Measurements from ENCODE around the gene SPART. TPM values are rescaled to one million over a fixed set of nuclear protein-coding genes. Genes with fewer than 3 reads are reported as not detected.
A peak's percentile ranks its signal among the peaks of the same experiment; 100 is the strongest.
"Not testable (repeated sequence)": the region's sequence is repeated elsewhere in the genome, so short reads cannot be mapped to it uniquely, and the experiment has no call there.

SPART gene
- total and polyA plus RNA-seq, 9 donors: 51.7 to 78.7 (median 71.3) TPM

DNA sequence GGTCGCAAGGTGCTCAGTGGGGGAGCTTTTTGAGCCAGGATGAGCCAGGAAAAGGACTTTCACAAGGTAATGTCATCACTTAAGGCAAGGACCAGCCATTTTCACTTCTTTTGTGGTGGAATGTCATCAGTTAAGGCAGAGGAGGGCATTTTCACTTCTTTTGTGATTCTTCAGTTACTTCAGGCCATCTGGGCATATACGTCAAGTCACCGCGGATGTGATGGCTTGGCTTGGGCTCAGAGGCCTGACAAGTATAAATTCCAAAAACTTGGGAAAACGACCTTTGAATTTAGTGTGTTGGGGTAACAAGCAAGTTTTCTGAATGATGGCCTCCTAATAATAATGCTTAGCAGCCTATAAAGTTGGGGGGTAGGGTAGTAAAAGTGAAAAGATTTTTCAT is 21.3 kb downstream of the SPART start:
- not testable (repeated sequence) for DNase-seq; H3K27ac ChIP-seq (ENCODE audit: low read length); H3K9me3 ChIP-seq (replicated peaks; ENCODE audit: control insufficient read depth, low read depth, low read length); H3K4me3 ChIP-seq (ENCODE audit: low read length); H3K4me1 ChIP-seq (ENCODE audit: control insufficient read depth, insufficient read depth, low read length); H3K27me3 ChIP-seq (ENCODE audit: control insufficient read depth, insufficient read depth, low read length)
- WGBS (ENCODE audit: insufficient coverage): 74% methylated on average over 3 of the region's 5 CpGs
- peaks cover 27% of the 10 kb centered on the region for H3K36me3 ChIP-seq (ENCODE audit: control insufficient read depth, insufficient read depth, low read length)

DNA sequence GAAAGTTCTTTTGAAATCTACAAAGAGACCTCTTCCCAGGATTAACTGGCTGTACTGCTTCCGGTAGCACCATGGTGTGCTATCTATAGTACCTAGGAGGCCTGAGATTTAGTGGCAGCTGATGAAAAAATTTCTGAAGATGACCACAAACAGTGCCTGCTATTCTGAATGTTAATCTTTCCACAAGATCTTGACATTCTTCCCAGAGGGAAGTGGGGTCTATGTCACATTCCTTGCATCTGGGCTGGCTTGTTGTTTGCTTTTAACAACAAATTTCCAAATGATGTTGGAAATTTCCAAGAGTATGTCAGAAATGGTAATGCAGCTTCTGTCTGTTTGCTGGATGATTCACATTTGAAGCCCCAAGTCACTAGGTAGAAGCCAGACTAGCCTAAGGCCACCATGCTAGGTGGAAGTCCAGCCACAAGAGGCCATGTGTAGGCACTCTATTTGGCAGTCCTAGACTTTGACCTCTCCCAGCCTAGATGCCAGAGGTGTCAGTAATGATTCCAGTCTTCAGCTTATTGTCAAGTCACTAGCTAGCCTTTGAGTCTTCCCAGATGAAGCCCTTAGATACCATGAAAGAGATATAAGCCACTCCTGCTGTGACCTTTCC is 22.1 kb downstream of the SPART start:
- Histone ChIP-seq H3K4me1 (ENCODE audit: control insufficient read depth, insufficient read depth, low read length) (no peaks in the 10 kb centered on the region), H3K27me3 (ENCODE audit: control insufficient read depth, insufficient read depth, low read length) (no peaks in the 10 kb centered on the region), H3K9me3 (replicated peaks; ENCODE audit: control insufficient read depth, low read depth, low read length) (no peaks in the 10 kb centered on the region), H3K36me3 (ENCODE audit: control insufficient read depth, insufficient read depth, low read length) (peaks cover 27% of the 10 kb centered on the region), H3K27ac (ENCODE audit: low read length) (no peak overlapping the region), H3K4me3 (ENCODE audit: low read length) (no peak overlapping the region)
- DNase-seq: no peak
- no CpG with 5 or more reads among the region's 1 CpG for WGBS (ENCODE audit: insufficient coverage)

DNA sequence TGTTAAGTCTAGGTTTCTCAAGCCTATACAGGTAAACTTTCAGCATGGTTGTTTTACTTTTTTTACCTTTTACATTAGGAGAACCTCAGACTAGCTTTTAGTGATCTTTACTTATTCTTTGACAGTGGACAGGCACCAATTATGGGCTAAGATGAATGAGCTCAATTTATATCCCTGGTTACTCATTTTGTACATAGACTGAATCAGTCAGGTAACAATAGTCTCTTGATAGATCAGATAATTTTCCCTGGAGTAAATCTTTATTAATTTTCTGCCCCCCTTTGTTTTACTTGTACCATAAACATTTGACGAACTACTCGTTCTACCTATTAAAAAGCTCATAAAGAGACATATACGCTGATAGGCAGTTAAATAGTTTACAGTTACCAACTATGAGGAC is 22.8 kb downstream of the SPART start:
- Histone ChIP-seq H3K4me1 (ENCODE audit: control insufficient read depth, insufficient read depth, low read length) (no peaks in the 10 kb centered on the region), H3K27ac (ENCODE audit: low read length) (no peak overlapping the region), H3K9me3 (replicated peaks; ENCODE audit: control insufficient read depth, low read depth, low read length) (no peaks in the 10 kb centered on the region), H3K4me3 (ENCODE audit: low read length) (no peak overlapping the region), H3K36me3 (ENCODE audit: control insufficient read depth, insufficient read depth, low read length) (peaks cover 24% of the 10 kb centered on the region), H3K27me3 (ENCODE audit: control insufficient read depth, insufficient read depth, low read length) (no peaks in the 10 kb centered on the region)
- DNase-seq: no peak
- WGBS (ENCODE audit: insufficient coverage): no CpG with 5 or more reads among the region's 3 CpGs

DNA sequence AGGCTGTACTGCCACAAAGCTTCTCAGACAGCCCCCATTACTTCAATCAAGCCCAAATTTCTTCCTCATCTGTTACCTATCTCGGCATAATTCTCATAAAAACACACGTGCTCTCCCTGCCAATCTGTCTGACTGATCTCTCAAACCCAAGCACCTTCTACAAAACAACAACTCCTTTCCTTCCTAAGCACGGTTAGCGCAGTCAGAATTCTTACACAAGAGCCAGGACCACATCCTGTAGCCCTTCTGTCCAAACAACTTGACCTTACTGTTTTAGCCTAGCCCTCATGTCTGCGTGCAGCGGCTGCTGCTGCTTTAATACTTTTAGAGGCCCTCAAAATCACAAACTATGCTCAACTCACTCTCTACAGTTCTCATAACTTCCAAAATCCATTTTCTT is 26.4 kb downstream of the SPART start:
- not testable (repeated sequence) for H3K27me3 ChIP-seq (ENCODE audit: control insufficient read depth, insufficient read depth, low read length); H3K4me3 ChIP-seq (ENCODE audit: low read length); DNase-seq; H3K4me1 ChIP-seq (ENCODE audit: control insufficient read depth, insufficient read depth, low read length); H3K9me3 ChIP-seq (replicated peaks; ENCODE audit: control insufficient read depth, low read depth, low read length); H3K27ac ChIP-seq (ENCODE audit: low read length)
- 45% methylated on average over 6 of the region's 6 CpGs for WGBS (ENCODE audit: insufficient coverage)
- H3K36me3 ChIP-seq (ENCODE audit: control insufficient read depth, insufficient read depth, low read length): peaks cover 24% of the 10 kb centered on the region

DNA sequence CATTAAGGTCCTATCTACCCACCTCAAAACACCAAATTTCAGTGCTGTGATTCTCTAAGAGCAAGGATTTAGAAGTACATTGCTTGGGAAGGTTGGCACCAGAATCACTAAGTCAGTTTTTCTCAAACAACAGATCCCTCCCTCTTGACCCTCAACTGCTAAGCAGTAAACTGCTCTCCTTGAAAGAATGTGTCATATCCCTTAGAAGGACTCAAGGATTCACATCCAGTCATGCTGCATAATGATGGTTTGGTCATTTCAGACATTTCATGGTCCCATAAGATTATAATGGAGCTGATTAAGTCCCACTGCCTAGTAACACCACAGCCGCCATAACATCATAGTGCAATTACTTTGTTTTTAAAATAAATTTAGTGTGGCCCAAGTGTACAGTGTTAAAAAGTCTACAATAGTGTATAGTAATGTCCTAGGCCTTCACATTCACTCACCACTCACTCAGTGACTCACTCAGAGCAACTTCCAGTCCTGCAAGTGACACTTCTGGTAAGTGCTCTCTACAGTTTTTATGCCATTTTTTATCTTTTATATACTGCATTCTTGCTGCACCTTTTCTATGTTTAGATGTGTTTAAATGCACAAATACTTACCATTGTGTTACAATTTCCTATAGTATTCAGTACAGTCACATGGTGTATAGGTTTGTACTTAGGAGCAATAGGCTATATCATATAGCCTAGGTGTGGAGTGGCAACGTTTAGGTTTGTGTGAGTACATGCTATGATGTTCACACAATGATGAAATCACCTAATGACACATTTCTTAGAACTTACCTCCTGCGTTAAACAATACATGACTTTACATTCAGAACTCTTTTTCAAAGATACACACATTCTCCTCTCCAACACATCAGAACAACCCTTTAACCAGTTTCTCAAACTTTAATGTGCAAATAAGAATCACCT is 32.9 kb downstream of the SPART start:
- Histone ChIP-seq H3K4me3 (ENCODE audit: low read length) (no peak overlapping the region), H3K27me3 (ENCODE audit: control insufficient read depth, insufficient read depth, low read length) (no peaks in the 10 kb centered on the region), H3K27ac (ENCODE audit: low read length) (no peak overlapping the region), H3K9me3 (replicated peaks; ENCODE audit: control insufficient read depth, low read depth, low read length) (no peaks in the 10 kb centered on the region), H3K36me3 (ENCODE audit: control insufficient read depth, insufficient read depth, low read length) (peaks cover 38% of the 10 kb centered on the region), H3K4me1 (ENCODE audit: control insufficient read depth, insufficient read depth, low read length) (no peaks in the 10 kb centered on the region)
- no peak for DNase-seq
- WGBS (ENCODE audit: insufficient coverage): no CpG with 5 or more reads among the region's 3 CpGs

DNA sequence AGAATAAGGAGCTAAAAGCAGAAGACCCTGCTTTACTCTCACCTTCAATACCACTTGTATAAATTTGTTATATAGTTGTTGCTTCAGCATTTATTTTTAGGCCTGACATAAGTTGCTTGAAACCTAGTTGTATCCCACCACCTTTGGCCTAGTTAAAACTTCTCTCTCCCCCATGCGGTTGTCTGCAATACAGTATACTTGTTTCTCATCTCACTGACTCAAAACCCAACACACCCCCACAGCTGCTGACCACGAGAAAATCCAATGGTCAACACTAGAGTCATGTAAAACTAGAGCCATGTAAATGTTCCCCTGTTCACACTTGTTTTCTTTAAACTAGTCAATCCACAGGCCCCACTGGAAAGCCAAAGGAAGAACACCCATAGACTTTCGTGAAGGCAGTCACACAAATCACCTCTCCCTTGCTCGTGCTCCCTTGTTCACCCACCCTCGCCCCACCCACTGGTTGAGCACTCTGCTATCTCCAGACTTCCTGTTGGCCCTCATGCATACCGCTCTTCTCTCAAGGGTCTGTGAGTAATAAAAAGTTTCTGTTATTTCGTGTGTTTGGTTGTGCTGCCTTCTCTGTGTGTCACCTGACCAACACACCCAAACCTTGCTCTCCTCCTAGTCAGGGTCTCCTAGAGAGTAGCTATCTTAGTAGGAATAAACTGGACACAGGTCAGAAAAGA is 35.6 kb downstream of the SPART start:
- Histone ChIP-seq H3K27me3 (ENCODE audit: control insufficient read depth, insufficient read depth, low read length) (no peaks in the 10 kb centered on the region), H3K4me1 (ENCODE audit: control insufficient read depth, insufficient read depth, low read length) (no peaks in the 10 kb centered on the region), H3K27ac (ENCODE audit: low read length) (no peak overlapping the region), H3K36me3 (ENCODE audit: control insufficient read depth, insufficient read depth, low read length) (peaks cover 38% of the 10 kb centered on the region), H3K9me3 (replicated peaks; ENCODE audit: control insufficient read depth, low read depth, low read length) (no peaks in the 10 kb centered on the region), H3K4me3 (ENCODE audit: low read length) (no peak overlapping the region)
- DNase-seq: no peak
- WGBS (ENCODE audit: insufficient coverage): 94% methylated on average over 2 of the region's 7 CpGs

DNA sequence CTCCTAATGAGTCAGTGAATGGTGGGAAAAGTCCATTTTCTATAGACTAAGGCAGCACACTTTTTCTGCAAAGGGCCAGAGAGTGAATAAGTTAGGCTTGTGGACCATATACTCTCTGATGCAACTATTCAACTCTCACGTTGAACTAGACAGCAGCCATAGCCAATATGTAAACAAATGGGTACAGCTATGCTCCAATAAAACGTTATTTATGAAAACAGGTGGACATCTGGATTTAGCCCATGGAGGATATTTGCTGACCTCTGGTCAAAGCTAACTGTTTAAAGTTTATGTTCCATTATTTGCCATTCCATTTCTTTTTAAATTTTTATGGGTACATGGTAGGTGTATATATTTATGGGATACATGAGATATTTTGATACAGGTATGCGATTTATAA is 43.9 kb downstream of the SPART start:
- Histone ChIP-seq H3K4me1 (ENCODE audit: control insufficient read depth, insufficient read depth, low read length) (peaks cover 9% of the 10 kb centered on the region), H3K4me3 (ENCODE audit: low read length) (no peak overlapping the region), H3K27me3 (ENCODE audit: control insufficient read depth, insufficient read depth, low read length) (peaks cover 4% of the 10 kb centered on the region), H3K9me3 (replicated peaks; ENCODE audit: control insufficient read depth, low read depth, low read length) (no peaks in the 10 kb centered on the region), H3K27ac (ENCODE audit: low read length) (no peak overlapping the region), H3K36me3 (ENCODE audit: control insufficient read depth, insufficient read depth, low read length) (peaks cover 2% of the 10 kb centered on the region)
- no peak for DNase-seq
- no CpG with 5 or more reads among the region's 3 CpGs for WGBS (ENCODE audit: insufficient coverage)

DNA sequence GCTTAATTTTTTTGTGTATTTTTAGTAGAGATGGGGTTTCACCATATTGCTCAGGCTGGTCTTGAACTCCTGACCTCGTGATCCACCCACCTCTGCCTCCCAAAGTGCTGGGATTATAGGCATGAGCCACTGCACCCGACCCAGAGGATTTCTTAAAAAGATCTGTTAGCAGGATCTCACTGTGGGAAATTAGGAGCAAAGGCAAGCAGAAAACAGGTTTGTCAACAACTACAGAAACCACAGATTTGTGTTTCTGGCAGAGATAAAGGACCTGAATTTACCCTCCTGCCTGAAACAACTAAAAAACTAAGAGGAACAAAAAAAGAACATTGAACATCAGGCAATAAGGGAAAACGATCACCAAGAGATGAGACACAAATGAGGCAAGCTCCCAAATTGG is 46.7 kb downstream of the SPART start:
- not testable (repeated sequence) for H3K27ac ChIP-seq (ENCODE audit: low read length); H3K9me3 ChIP-seq (replicated peaks; ENCODE audit: control insufficient read depth, low read depth, low read length); DNase-seq; H3K4me3 ChIP-seq (ENCODE audit: low read length); H3K27me3 ChIP-seq (ENCODE audit: control insufficient read depth, insufficient read depth, low read length); H3K36me3 ChIP-seq (ENCODE audit: control insufficient read depth, insufficient read depth, low read length)
- WGBS (ENCODE audit: insufficient coverage): 59% methylated on average over 2 of the region's 3 CpGs
- H3K4me1 ChIP-seq (ENCODE audit: control insufficient read depth, insufficient read depth, low read length): peaks cover 10% of the 10 kb centered on the region

DNA sequence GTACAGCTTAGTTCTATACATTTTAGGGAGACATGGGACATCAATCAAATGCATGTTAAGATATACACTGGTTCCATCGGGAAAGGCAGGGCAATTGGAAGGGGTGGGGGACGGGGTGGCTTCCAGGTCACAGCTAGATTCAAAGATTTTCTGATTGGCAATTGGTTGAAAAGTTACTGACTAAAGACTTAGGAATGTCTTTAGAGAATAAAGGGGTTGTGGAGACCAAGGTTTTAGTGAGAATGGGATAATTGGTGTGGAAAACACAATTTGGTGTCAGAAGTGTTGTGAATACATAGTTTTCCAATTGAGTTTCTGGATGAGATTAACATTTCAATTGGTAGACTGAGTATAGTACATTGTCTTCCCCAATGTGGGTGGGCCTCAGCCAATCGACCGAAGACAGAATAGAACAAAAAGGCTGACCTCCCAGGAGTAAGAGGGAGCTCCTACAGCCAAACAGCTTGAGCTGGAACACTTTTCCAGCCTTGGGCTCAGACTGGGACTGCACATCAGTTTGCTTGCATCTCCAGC is 47.6 kb downstream of the SPART start:
- Histone ChIP-seq H3K9me3 (replicated peaks; ENCODE audit: control insufficient read depth, low read depth, low read length) (no peaks in the 10 kb centered on the region), H3K4me1 (ENCODE audit: control insufficient read depth, insufficient read depth, low read length) (peaks cover 10% of the 10 kb centered on the region), H3K4me3 (ENCODE audit: low read length) (no peak overlapping the region), H3K27ac (ENCODE audit: low read length) (no peak overlapping the region), H3K27me3 (ENCODE audit: control insufficient read depth, insufficient read depth, low read length) (peaks cover 5% of the 10 kb centered on the region), H3K36me3 (ENCODE audit: control insufficient read depth, insufficient read depth, low read length) (no peaks in the 10 kb centered on the region)
- DNase-seq: peak; percentile 82
- 17% methylated on average over 4 of the region's 4 CpGs for WGBS (ENCODE audit: insufficient coverage)

Data from muscle of leg (tissue), 11 donors.